GM12878 (cell line): ENCODE results near the gene TFAP2B.

Experiments used
- CBFB ChIP-seq: IDR thresholded peaks from 2 replicates; pipeline ENCODE4 v1.6.1; 2016; ENCODE audit warnings: antibody characterized with exemption, low read depth
- CTCF ChIP-seq, 3 experiments: IDR thresholded peaks in 2 of 3; conservative IDR thresholded peaks in 1 of 3; 2 replicates each; pipeline ENCODE4 v1.5.1; 2011; ENCODE audit warnings: low read depth in 3 of 3, low read length in 3 of 3, mild to moderate bottlenecking in 3 of 3, control low read depth in 2 of 3, moderate library complexity in 2 of 3, inconsistent platforms in 1 of 3, mixed read lengths in 1 of 3; ENCODE audit not compliant: control insufficient read depth in 2 of 3, insufficient read depth in 1 of 3; ENCODE audit errors: extremely low read depth in 1 of 3
- EZH2 ChIP-seq: IDR thresholded peaks from 2 replicates; pipeline ENCODE4 v1.6.1; 2012; ENCODE audit warnings: low read depth, mild to moderate bottlenecking, control low read depth, inconsistent platforms, low read length, borderline replicate concordance; ENCODE audit not compliant: control insufficient read depth
- JUNB ChIP-seq: IDR thresholded peaks from 2 replicates; pipeline ENCODE4 v1.6.1; 2016; ENCODE audit warnings: antibody characterized with exemption, mild to moderate bottlenecking
- MYB ChIP-seq: fragments of 150-350 bp; IDR thresholded peaks from 2 replicates; pipeline ENCODE4 v1.6.1; 2014; ENCODE audit warnings: mild to moderate bottlenecking, low read depth, low read length, borderline replicate concordance
- RAD21 ChIP-seq: IDR thresholded peaks from 2 replicates; pipeline ENCODE4 v1.6.1; 2011; ENCODE audit warnings: mild to moderate bottlenecking, low read depth, low read length, moderate library complexity; ENCODE audit not compliant: insufficient read depth
- SMC3 ChIP-seq: IDR thresholded peaks from 2 replicates; pipeline ENCODE4 v1.6.1; 2011; ENCODE audit warnings: low read length, improper control_type of control experiment, borderline replicate concordance
- TAF1 ChIP-seq: IDR thresholded peaks from 2 replicates; pipeline ENCODE4 v1.6.1; 2011; ENCODE audit warnings: mild to moderate bottlenecking, low read depth, low read length, borderline replicate concordance
- TCF12 ChIP-seq: IDR thresholded peaks from 2 replicates; pipeline ENCODE4 v1.6.1; 2011; ENCODE audit warnings: low read depth, mild to moderate bottlenecking, low read length
- YY1 ChIP-seq: IDR thresholded peaks from 2 replicates; pipeline ENCODE4 v1.6.1; 2011; ENCODE audit warnings: low read depth, mild to moderate bottlenecking, low read length
- TF ChIP-seq, protein P1 (sequence below): IDR thresholded peaks from 2 replicates; pipeline ENCODE4 v1.6.1; 2012; ENCODE audit warnings: low read length, inconsistent platforms
- TF ChIP-seq, protein P2 (sequence below): fragments of 450-650 bp; IDR thresholded peaks from 2 replicates; pipeline ENCODE4 v1.6.1; 2016; ENCODE audit warnings: mild to moderate bottlenecking

- TF ChIP-seq YY1 (no peak), CBFB (no peak), EZH2 (no peak), TAF1 (no peak), SMC3 (no peak), MYB (no peak), CTCF (IDR thresholded peaks at IDR 0.05 in 2 of 3, conservative IDR thresholded peaks at IDR 0.05 in 1 of 3; ENCODE audit: control insufficient read depth in 2 of 3, extremely low read depth in 1 of 3, insufficient read depth in 1 of 3, low read depth in 3 of 3, low read length in 3 of 3) (no peak), TCF12 (no peak), JUNB (no peak), RAD21 (no peak)
- TF ChIP-seq, protein P1, sequence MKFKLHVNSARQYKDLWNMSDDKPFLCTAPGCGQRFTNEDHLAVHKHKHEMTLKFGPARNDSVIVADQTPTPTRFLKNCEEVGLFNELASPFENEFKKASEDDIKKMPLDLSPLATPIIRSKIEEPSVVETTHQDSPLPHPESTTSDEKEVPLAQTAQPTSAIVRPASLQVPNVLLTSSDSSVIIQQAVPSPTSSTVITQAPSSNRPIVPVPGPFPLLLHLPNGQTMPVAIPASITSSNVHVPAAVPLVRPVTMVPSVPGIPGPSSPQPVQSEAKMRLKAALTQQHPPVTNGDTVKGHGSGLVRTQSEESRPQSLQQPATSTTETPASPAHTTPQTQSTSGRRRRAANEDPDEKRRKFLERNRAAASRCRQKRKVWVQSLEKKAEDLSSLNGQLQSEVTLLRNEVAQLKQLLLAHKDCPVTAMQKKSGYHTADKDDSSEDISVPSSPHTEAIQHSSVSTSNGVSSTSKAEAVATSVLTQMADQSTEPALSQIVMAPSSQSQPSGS, result no peak
- TF ChIP-seq, protein P2, sequence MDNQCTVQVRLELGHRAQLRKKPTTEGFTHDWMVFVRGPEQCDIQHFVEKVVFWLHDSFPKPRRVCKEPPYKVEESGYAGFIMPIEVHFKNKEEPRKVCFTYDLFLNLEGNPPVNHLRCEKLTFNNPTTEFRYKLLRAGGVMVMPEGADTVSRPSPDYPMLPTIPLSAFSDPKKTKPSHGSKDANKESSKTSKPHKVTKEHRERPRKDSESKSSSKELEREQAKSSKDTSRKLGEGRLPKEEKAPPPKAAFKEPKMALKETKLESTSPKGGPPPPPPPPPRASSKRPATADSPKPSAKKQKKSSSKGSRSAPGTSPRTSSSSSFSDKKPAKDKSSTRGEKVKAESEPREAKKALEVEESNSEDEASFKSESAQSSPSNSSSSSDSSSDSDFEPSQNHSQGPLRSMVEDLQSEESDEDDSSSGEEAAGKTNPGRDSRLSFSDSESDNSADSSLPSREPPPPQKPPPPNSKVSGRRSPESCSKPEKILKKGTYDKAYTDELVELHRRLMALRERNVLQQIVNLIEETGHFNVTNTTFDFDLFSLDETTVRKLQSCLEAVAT, result no peak
Observed at GRCh38 chr6:50821441-50822077, 2.9 kb downstream of the TFAP2B start.
